ENCODE measurements around the gene ZNF580. TPM values are rescaled to one million over a fixed set of nuclear protein-coding genes. Genes with fewer than 3 reads are reported as not detected.

The ZNF580 gene
- total RNA-seq, 1 experiment from 2014 or later, result 22.8 TPM

- Histone ChIP-seq H2BK20ac (ENCODE audit: low read depth, low read length, poor library complexity, severe bottlenecking) (no peak overlapping the region), H3K14ac (ENCODE audit: insufficient read depth, low read length) (no peak overlapping the region), H3K79me1 (ENCODE audit: insufficient read depth, low read depth, low read length, poor library complexity, severe bottlenecking) (no peaks in the 10 kb centered on the region), H2AFZ (ENCODE audit: low read length) (no peak overlapping the region), H3K9me3 (ENCODE audit: control insufficient read depth, low read depth, low read length) (no peaks in the 10 kb centered on the region), H4K8ac (replicated peaks; ENCODE audit: insufficient read length, low read depth, low read length) (no peak overlapping the region), H3K9ac (ENCODE audit: extremely low read depth, insufficient read length, low read length) (no peak overlapping the region), H3K4ac (ENCODE audit: low read depth, low read length) (no peak overlapping the region), H3K4me2 (ENCODE audit: insufficient read depth, insufficient read length, low read length) (no peak overlapping the region), H3K23me2 (ENCODE audit: insufficient read length, low read depth, low read length, poor library complexity, severe bottlenecking) (no peaks in the 10 kb centered on the region), H3K56ac (ENCODE audit: insufficient read length, low read depth, low read length) (no peak overlapping the region), H3K79me2 (ENCODE audit: insufficient read depth, low read length) (no peaks in the 10 kb centered on the region), H2AK5ac (ENCODE audit: insufficient read length, low read length) (no peak overlapping the region), H3K27ac (ENCODE audit: insufficient read length, low read depth, low read length) (no peak overlapping the region), H2BK12ac (ENCODE audit: insufficient read length, low read depth, low read length) (no peak overlapping the region), H3K4me1 (ENCODE audit: insufficient read depth, low read length) (peaks cover 2% of the 10 kb centered on the region), H4K5ac (ENCODE audit: insufficient read length, low read depth, low read length) (no peak overlapping the region), H2BK120ac (ENCODE audit: low read depth, low read length, poor library complexity, severe bottlenecking) (no peak overlapping the region), H4K20me1 (ENCODE audit: control insufficient read depth, insufficient read depth, insufficient read length) (peaks cover 2% of the 10 kb centered on the region), H3K23ac (ENCODE audit: insufficient read length, low read depth, low read length) (no peak overlapping the region), H3T11ph (ENCODE audit: low read length) (no peak overlapping the region), H3K27me3 (ENCODE audit: insufficient read depth, low read length) (no peaks in the 10 kb centered on the region), H2BK5ac (ENCODE audit: insufficient read length, low read length) (no peak overlapping the region), H3K18ac (ENCODE audit: insufficient read length, low read depth, low read length) (no peak overlapping the region), H2BK15ac (ENCODE audit: low read depth, low read length) (no peak overlapping the region), H4K91ac (ENCODE audit: insufficient read length, low read depth, low read length) (no peak overlapping the region)
- H3K27ac Mint-ChIP-seq, result no peak overlapping the region; a peak in 1 of 7 replicates
- no peak for TF ChIP-seq CTCF (conservative IDR thresholded peaks at IDR 0.05)
- no peak for DNase-seq
- WGBS (ENCODE audit: extremely low coverage, insufficient read length, low lambda C conversion rate), result no CpG with 5 or more reads among the region's 3 CpGs
- H3K4me3 Mint-ChIP-seq, result no peak overlapping the region; a peak in 1 of 5 replicates
- H3K4me1 Mint-ChIP-seq, result peaks cover 20 to 31% of the 10 kb centered on the region in 2 experiments
- H3K9me3 Mint-ChIP-seq, result peaks cover 0 to 2% of the 10 kb centered on the region in 2 experiments; a peak in 1 of 5 replicates
- no peaks in the 10 kb centered on the region for H3K27me3 Mint-ChIP-seq (ENCODE audit: low read depth)
- peaks cover 28 to 36% (median 32%) of the 10 kb centered on the region in 3 experiments; a peak in 6 of 7 replicates for H3K36me3 Mint-ChIP-seq (ENCODE audit: insufficient read depth in 1 of 3, low read depth in 3 of 3)
Observed at GRCh38 chr19:55596304-55596703, 44.5 kb upstream of the ZNF580 start.
